ENCODE measurements around the gene DDIAS.
"Not testable (repeated sequence)": the region's sequence is repeated elsewhere in the genome, so short reads cannot be mapped to it uniquely, and the experiment has no call there.

Gene DDIAS

DNA sequence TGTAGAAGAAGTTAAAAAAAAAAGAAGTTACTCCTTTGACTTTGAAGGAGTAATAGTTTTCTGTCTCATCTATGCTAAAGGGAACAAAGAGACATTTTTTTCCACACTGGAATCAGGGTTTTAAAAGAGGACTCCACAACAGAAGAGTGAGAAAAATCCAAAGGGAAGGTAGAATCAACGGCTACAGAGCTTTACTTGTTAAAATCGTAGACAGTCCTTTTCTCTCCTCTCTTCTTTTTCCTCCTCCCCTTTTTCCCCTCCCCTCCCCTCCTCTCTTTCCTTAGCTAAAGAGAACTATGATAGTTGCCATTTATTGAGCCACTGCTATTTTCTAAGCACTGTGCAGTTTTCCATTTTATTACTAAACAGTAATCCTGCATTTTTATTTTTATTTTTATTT, 29.2 kb downstream of the DDIAS start:
- TF ChIP-seq, protein P1, sequence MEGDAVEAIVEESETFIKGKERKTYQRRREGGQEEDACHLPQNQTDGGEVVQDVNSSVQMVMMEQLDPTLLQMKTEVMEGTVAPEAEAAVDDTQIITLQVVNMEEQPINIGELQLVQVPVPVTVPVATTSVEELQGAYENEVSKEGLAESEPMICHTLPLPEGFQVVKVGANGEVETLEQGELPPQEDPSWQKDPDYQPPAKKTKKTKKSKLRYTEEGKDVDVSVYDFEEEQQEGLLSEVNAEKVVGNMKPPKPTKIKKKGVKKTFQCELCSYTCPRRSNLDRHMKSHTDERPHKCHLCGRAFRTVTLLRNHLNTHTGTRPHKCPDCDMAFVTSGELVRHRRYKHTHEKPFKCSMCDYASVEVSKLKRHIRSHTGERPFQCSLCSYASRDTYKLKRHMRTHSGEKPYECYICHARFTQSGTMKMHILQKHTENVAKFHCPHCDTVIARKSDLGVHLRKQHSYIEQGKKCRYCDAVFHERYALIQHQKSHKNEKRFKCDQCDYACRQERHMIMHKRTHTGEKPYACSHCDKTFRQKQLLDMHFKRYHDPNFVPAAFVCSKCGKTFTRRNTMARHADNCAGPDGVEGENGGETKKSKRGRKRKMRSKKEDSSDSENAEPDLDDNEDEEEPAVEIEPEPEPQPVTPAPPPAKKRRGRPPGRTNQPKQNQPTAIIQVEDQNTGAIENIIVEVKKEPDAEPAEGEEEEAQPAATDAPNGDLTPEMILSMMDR (IDR thresholded peaks at IDR 0.05; ENCODE audit: control insufficient read depth, insufficient read depth, low read depth, low read length, missing control alignments) = no peak
- DNase-seq (ENCODE audit: low read depth) = no peak
- H3K4me3 ChIP-seq (ENCODE audit: control insufficient read depth, low read depth, low read length) = no peak overlapping the region

DNA sequence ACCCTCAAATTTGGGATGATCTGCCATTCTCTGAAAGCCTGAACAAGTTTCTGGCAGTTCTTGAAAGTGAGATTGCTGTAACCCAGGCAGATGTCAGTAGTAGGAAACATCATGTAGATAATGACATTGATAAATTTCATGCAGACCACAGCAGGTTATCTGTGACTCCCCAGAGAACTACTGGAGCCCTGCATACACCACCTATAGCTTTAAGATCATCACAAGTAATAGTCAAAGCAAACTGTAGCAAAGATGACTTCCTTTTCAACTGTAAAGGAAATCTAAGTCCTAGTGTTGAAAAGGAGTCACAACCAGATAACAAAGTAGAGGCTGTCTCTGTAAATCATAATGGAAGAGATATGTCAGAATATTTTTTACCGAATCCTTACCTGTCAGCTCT, 31.0 kb downstream of the DDIAS start:
- no peak overlapping the region for H3K4me3 ChIP-seq (ENCODE audit: control insufficient read depth, low read depth, low read length)
- TF ChIP-seq, protein P1 (IDR thresholded peaks at IDR 0.05; ENCODE audit: control insufficient read depth, insufficient read depth, low read depth, low read length, missing control alignments) = no peak
- DNase-seq (ENCODE audit: low read depth) = no peak

DNA sequence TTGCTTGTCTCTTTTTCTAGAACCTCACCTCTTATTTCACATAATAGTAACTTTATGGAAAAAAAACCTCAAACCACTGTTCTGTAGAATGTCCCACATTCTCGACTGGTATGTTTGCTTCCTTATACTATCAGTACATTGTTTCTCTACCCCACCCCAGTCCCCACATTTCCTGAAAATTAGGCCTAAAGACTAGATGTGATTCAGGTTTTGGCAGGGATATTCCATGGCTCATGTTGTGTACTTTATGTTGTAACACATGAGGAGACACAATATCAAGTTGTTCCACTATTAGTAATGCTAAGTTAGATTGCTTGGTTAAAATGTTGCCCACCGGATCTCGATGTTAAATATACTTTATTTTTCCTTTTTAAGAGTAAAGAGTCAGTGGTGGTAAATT, 34.7 kb downstream of the DDIAS start:
- no peak for DNase-seq (ENCODE audit: low read depth)
- TF ChIP-seq, protein P1 (IDR thresholded peaks at IDR 0.05; ENCODE audit: control insufficient read depth, insufficient read depth, low read depth, low read length, missing control alignments) = no peak
- no peak overlapping the region for H3K4me3 ChIP-seq (ENCODE audit: control insufficient read depth, low read depth, low read length)

DNA sequence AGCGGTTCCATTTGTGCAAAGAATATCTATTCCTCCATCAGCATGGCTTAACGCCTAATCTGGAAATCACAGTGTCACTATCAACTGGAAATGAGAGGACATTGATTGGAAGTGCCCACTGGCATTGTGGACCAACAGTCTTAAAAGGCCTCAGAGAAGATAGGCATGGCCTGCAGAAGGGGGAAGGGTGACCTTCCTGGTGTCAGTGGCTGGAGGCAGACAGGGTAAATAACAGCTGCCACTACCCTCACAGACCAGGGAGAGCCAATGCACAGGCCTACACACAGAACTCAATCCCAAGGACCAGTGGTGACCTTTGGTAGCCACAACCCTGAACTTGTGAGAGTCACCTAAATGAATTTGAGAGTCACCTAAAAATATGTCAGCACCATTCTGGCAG, 36.0 kb downstream of the DDIAS start:
- no peak for DNase-seq (ENCODE audit: low read depth)
- H3K4me3 ChIP-seq (ENCODE audit: control insufficient read depth, low read depth, low read length) = no peak overlapping the region
- TF ChIP-seq, protein P1 (IDR thresholded peaks at IDR 0.05; ENCODE audit: control insufficient read depth, insufficient read depth, low read depth, low read length, missing control alignments) = no peak

DNA sequence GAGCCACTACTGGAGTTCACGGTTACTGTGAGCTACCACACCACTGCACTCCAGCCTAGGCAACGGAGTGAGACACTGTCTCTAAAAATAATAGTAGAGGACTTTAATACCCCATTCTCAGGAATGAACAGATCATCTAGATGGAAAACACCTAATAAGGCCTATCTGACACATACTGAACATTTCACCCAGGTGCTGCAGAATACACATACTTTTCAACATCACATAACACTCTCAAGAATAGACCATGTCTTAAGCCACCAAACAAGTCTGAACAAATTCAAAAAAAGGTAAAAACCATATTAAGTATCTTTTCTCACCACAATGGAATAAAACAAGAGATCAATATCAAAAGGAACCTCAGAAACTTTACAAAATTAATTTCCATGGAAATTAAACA, 37.9 kb downstream of the DDIAS start:
- no peak overlapping the region for H3K4me3 ChIP-seq (ENCODE audit: control insufficient read depth, low read depth, low read length)
- TF ChIP-seq, protein P1 (IDR thresholded peaks at IDR 0.05; ENCODE audit: control insufficient read depth, insufficient read depth, low read depth, low read length, missing control alignments) = no peak
- no peak for DNase-seq (ENCODE audit: low read depth)

DNA sequence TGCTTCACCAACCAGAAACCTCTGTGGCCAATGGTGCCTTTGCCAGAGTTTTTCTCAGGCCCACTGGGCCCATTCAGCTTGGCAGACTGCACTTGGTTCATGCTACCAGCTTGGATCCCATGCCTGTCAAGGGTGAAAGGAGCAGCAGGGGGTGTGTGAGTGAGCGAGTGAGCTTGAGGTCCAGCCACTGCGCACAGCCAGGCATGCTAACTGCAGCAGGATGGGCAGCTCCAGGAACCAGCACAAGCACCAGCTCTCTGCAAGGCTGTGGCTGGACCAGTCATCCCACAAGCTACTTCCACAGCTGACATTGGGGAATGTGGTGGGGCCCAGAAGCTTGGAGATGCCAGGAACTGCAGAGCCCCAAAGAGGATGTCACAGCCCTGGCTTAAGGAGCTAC, 40.8 kb downstream of the DDIAS start:
- no peak for DNase-seq (ENCODE audit: low read depth)
- H3K4me3 ChIP-seq (ENCODE audit: control insufficient read depth, low read depth, low read length) = no peak overlapping the region
- TF ChIP-seq, protein P1 (IDR thresholded peaks at IDR 0.05; ENCODE audit: control insufficient read depth, insufficient read depth, low read depth, low read length, missing control alignments) = no peak

DNA sequence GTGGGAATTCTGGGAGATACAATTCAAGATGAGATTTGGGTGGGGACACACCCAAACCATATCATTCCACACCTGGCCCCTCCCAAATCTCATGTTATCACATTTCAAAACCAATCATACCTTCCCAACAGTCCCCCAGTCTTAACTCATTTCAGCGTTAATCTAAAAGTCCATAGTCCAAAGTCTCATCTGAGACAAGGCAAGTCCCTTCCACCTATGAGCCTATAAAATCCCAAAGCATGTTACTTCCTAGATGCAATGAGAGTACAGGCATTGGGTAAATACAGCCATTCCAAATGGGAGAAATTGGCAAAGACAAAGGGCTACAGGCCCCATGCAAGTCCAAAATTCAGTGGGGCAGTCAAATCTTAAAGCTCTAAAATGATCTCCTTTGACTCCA, 41.9 kb downstream of the DDIAS start:
- H3K4me3 ChIP-seq (ENCODE audit: control insufficient read depth, low read depth, low read length); DNase-seq (ENCODE audit: low read depth): not testable (repeated sequence)
